Hematopoietic multipotent progenitor cell treated with erythropoietin and hydrocortisone succinate and interleukin-3 and kit ligand, for 4 days (in vitro differentiated cells): ENCODE data around the gene GAL3ST2.

Experiments used
- DNase-seq: peaks from one replicate; pipeline ENCODE4 v3.0.0-alpha.2; 2015

The GAL3ST2 gene

DNA sequence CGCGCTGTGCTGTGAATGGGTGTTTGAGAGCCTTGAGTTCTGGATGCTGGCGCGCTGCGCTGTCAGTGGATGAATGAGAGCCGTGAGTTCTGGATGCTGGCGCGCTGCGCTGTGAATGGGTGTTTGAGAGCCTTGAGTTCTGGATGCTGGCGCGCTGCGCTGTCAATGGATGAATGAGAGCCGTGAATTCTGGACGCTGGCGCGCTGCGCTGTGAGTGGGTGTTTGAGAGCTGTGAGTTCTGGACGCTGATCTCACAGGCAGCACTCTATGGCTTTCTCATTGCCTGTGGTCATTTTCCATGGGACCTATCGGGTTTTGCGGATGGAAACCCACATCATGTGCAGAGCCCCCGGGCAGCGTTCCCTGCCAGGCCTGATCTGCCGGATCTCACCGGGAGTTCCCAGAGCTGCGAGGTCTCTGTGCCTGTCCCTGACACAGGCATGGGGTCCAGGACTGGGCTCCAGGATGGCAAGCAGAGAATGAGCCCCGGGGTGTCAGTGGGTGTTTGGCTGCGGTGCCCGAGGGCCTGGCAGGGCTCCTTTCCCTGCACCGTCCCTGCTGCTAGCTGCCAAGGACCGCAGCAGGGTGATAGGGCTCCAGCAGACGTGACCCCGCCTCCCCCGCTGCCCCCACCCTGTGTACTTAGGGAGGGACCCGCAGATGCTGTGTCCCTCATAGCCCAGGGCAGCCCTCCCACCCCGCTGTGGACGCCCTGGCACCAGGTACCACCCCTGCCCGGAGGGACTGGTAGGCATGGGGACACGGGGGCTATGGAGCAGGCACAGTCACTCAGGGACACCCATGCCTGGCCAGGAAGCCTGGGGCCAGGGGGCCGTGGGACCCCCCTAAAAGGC lies 72.4 kb downstream of the GAL3ST2 start:
- no peak for DNase-seq

DNA sequence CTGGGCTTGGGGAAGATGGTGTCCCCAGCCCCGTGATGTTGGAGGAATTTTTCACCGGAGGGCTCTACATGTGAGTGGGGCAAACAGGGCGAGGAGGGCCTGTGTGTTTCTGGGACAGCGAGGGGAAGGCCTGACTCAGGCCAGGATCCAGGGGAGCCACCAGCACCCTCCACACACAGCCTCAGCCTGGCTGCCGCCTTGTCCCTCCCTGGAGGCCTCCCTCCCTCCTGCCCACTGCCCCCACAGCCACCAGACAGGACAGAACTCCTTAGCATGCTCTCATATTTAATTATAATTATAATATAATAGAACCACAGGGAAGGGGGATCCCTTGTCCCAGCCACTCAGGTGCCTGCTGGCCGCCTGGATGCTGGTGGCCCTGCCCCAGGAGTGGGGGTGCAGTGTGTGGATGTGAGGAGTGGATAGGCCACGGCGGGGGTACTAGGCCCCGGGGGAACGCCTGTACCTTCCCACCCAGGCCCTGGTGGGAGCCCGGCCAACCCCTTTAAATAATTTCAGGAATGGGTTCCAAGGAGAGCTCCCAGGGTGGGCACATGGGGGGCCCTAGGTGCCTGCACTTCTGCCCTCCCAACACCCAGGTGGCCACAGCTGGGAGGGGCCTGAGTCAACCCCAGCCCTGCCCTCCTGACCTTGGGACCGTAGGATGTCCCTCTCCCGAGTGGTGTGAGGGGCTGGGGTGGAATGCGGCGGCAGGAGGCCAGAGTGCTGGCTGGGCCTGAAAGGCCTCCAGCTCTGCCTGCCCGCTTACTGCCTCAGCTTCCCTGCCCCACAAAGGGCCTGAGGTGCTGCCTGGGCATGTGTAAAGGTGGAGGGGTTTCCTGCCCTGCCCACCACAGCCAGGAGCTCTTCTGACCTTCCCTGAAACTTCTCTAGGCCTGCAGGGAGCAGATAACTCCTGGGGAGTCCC lies 73.3 kb downstream of the GAL3ST2 start:
- no peak for DNase-seq

DNA sequence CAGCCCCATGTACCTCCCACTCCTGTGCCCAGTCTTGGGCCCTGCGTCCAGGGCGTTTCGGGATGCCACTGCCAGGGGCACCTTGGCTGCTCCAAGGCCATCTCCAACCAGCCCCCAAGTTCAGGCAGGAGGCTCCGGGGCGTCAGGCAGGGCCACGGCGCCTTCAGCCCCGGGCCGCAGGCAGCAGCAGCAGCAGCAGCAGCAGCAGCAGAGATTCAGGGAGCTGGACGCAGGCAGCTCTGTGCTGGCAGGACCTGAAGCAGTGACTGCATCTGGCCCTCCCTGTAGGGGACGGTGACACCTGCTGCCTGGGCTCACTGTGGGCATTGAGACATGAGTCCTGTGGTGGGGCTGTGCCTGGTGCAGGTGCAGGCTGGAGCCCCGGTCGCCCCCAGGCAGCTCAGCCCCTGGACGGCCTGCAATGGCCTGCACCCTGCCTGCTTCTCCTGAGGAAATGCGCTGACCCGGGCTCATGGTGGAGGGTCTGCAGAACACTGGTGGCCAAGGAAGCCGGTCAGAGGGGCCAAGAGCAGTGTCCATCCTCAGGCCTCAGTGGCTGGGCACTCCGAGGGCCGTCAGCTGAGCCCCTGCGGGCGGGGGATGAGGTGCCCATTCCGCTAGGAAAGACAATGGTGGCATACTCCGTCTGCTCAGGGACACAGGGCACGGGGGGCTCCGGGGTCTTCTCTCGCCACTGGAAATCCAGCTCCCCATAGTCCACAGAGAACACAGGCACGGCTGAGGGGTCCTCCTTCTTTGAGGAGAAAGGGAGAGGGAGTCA lies 74.1 kb downstream of the GAL3ST2 start:
- DNase-seq: no peak

DNA sequence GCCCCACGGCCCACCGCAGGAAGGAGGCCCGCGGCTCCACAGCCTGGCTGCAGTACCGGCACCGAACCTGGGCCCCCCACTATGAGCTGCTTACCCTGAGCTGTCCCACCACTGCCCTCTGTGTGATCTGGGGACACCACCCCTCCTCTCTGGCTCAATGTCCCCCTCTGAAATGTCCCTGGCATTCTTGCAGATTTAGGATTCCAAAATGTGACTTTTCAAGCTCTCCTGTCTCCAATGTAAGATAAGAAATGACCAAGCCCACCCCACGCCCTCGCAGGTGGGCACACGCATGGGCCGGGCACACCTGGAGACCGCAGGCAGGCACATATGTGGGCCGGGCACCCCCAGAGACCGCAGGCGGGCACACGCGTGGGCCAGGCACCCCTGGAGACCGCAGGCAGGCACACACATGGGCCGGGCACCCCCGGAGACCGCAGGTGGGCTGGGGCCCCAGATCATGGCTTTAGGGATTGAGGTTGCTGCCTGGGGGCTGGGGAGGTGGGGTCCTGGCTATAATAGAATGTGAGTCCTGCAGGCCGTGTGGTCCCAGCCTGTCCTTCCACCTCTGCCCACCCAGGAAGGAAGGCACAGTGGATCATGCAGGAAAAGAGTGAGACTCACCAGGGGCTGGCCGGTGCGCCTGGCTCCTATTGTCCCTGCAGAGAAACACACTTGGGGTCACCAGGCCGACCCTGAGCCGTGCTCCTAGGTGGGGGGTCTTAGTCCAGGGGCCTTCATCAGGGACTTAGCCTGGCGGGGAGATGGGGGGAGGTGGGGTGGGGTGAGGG lies 74.9 kb downstream of the GAL3ST2 start:
- no peak for DNase-seq

DNA sequence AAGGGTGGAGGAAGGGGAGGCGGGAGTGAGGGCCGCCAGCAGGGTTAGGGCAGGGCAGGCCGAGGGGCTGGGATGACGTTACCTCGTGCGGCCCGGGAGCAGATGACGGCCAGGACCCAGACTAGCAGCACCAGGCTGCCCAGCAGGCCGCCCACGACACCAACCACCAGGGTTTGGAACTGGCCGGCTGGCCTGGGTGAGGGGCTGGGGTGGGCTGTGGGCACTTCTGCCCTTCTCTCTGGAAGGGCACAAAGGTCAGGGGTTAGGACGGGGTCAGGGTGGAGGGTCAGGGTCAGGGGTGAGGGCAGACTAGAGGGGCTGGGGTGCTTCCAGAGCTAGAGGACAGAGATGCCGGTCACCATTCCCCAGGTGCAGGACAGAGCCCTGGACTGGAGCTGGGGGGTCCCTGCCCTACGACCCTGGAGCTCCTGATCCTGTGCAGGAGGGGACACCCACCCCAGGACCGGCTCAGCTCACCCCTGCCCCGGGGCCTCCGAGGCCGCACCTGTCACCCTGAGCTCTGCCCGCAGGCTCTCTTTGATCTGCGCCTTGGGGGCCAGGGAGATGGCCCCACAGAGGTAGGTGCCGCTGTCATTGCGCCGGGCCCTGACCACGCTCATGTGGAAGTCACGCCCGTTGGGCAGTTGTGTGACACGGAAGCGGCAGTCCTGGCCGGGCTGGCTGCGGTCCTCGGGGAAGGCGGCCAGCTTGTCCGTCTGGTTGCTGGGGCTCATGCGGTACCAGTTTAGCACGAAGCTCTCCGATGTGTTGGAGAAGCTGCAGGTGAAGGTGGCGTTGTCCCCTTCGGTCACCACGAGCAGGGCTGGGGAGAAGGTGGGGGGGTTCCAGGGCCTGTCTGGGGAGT lies 75.7 kb downstream of the GAL3ST2 start:
- no peak for DNase-seq

DNA sequence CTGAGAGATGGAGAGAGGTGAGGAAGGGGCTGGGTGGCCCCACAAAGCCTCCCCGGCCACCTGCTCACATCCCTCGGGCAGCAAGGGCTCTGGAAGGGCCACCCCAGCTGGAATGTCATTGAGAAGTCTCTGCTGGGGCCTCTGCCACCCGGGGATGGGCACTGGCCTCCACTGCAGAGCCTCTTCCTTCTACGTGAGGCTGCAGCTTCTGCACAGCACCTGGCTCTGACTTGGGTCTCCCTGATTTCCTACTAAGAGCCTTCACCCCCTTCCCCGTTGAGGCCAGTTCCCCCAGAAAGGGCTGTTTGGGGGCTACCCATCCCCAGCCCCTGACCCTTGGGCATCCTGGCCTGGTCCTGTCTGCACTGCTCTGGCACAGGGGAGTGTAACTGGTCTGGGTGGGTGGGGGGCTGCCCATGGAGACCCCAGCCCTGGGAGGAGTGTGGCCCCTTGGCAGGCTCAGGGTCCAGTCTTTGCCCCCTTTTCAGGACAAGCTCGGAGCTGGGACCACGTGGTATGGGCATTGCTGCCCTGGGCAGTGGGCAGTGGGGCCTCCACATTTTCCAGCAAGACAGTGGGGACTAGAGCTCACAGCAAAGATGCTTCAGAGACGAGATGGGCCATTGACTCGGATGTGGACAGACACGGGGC lies 76.5 kb downstream of the GAL3ST2 start:
- no peak for DNase-seq
